ENCODE results near the gene DENND4B.
A peak's percentile ranks its signal among the peaks of the same experiment; 100 is the strongest.

DNA sequence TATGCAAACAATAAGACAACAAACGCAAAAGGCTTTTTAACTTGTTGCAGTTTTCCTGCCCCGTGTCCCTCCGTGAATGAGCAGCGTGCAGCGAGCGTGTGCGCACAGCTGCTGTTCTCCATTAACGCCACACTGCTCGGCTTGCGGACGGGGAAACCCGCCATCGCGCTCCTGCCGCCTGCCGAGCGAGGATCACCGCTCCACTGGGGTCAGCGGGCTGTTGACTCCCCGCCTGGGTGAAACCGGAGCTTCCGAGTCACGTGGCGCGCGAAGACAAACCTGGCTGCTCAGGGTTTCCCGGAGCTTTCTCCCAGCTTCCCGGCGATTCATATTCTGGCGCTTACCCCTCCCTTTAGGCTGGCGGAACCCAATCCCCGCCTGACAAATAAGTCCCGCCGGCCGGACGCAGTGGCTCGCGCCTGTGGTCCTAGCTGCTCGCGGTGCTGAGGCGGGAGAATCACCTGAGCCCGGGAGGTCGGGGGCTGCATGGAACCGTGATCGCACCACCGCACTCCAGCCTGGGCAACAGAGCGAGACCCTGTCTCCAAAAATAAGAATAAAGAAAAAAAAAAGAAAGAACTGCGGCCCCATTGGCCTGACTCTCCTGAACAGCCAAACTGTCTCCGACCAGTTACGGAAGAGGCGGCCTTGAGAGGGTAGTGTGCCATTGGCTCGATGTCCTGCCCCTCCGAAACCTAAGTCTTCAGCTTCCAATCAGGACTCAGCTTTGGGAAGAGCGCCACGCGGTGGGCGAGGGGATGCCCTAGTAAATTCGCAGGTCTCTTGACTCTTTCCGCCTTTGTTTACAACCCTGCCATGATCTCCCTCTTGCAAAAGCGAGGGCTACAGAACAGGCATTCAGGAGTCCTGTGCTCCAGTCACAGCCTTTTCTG is 20.8 kb upstream of the DENND4B start, which contains the start of gene CREB3L4:
- TF ChIP-seq POLR2AphosphoS5 (IDR thresholded peaks at IDR 0.05; ENCODE audit: borderline replicate concordance, low read depth, low read length) (peak; percentile 85), EZH2 (IDR thresholded peaks at IDR 0.05) (no peak)
